ENCODE data around the gene EME1. TPM values are rescaled to one million over a fixed set of nuclear protein-coding genes. Genes with fewer than 3 reads are reported as not detected.
"Not testable (repeated sequence)": the region's sequence is repeated elsewhere in the genome, so short reads cannot be mapped to it uniquely, and the experiment has no call there.

The EME1 gene
- total and polyA plus RNA-seq, 12 donors, result 0.18 to 5.2 (median 0.67) TPM

DNA sequence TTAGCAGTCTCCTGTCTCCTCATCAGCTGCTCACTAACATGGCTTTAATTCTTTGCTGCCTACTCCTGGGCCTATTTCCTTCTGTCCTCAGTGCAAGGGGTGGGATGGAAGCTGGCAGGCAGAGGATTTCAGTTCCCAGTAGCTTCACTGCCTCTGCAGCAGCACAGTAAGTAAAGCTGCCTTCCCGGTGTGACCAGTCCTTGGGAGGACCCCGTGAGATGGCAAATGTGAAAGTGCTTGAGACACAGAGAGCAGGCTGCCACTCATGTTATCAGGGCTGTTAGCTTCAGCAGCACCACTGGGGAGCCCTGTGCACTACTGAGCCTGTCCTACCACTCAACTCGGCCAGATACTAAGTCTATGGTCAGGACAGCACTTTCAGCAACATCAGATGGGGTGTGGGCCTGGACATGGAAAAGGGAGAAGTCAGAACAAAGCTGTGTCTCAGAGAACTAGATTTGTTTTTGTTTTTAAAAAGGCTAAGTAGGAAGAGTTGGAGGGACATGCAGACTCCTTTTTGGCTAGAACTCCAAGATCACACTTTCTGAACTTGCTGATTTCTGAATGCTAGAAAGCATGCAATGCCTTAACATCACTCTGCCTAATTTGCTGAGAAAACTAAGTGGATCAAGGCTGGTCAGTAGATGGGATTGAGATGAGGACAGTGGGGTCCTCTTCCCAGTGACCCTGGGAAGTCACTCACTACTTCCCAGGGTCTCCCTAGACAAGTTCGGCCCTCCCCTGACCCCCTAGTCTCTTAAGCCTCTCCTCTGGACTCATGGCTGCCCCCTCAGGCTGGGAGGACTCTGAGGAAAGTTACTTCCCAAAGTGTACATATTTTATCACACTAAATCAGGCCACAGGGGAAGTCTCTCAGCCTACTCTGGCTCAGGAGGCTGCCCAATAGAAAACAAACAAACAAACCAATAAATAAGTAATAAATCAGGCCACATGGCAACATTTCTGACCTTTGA is 54.1 kb downstream of the EME1 start:
- Histone ChIP-seq H3K36me3 (replicated peaks in 1 of 2) (peaks cover 0 to 2% of the 10 kb centered on the region in 2 donors), H3K27me3 (no peaks in the 10 kb centered on the region), H3K27ac (peak overlapping the region; percentile 44 to 89 (median 75)), H3K4me3 (peak overlapping the region; percentile 55 to 79 (median 67)), H3K4me1 (replicated peaks in 1 of 2) (peaks cover 31 to 47% of the 10 kb centered on the region in 2 donors), H3K9me3 (replicated peaks in 1 of 3) (no peaks in the 10 kb centered on the region)
- TF ChIP-seq POLR2A (IDR thresholded peaks at IDR 0.05) (peak in 1 of 2 donors; percentile 27), CTCF (IDR thresholded peaks at IDR 0.05) (peak in 2 of 6 experiments; percentile 18)
- 0 to 20% (median 13%) methylated on average over 1 to 4 of the region's 4 CpGs for WGBS, 4 donors
- intact Hi-C loops (cut with DNase I), result no loop called here
- DNase-seq, result peak in 5 of 7 donors; percentile 42 to 57 (median 49)

GRCh38 chr17:50428126-50428525 is 55.1 kb downstream of the EME1 start:
- intact Hi-C loops (cut with DNase I); H3K36me3 ChIP-seq (replicated peaks in 1 of 2); H3K27me3 ChIP-seq; H3K9me3 ChIP-seq (replicated peaks in 1 of 3); DNase-seq: not testable (repeated sequence)
- H3K4me3 ChIP-seq, result peak overlapping the region in 1 of 4 donors; percentile 79
- H3K4me1 ChIP-seq (replicated peaks in 1 of 2), result peaks cover 31 to 47% of the 10 kb centered on the region in 2 donors
- peak overlapping the region; percentile 44 to 89 (median 75) for H3K27ac ChIP-seq
- 72 to 83% (median 78%) methylated on average over 6 of the region's 6 CpGs for WGBS, 4 donors

DNA sequence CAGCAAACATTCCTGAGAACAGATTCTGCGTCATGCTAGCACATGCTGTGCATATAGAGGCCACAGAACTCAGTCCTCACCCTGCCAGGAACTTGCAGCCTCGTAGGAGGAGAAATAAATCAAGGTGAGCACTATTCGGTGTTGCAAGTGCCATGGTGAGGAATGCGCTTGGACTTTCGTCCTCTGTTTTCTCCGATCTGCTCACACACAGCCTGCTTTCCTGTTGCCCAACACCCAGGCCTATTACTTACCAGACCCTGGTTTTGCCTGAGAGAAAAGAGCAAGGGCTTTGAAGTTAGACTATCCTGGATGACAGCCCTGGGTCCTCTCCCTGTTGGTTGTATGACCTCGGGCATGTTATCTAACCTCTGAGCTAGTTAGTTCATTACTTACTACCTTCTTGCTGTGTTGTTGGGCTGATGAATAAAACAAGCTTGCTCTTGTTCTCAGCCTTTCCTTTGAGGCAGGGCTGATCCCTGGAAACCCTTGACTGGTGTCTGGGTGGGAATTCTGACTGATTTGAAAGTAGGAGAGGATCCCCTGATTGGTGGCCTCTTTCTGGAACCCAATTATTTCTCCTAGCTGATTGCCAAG is 55.9 kb downstream of the EME1 start:
- Histone ChIP-seq H3K4me3 (peak overlapping the region in 1 of 4 donors; percentile 79), H3K9me3 (replicated peaks in 1 of 3) (no peaks in the 10 kb centered on the region), H3K27me3 (no peaks in the 10 kb centered on the region), H3K4me1 (replicated peaks in 1 of 2) (peaks cover 31 to 47% of the 10 kb centered on the region in 2 donors), H3K36me3 (replicated peaks in 1 of 2) (peaks cover 0 to 2% of the 10 kb centered on the region in 2 donors), H3K27ac (peak overlapping the region in 4 of 5 donors; percentile 50 to 88 (median 76))
- TF ChIP-seq POLR2A (IDR thresholded peaks at IDR 0.05) (no peak), CTCF (IDR thresholded peaks at IDR 0.05) (no peak)
- intact Hi-C loops (cut with DNase I), result no loop called here
- 38 to 62% (median 49%) methylated on average over 7 of the region's 7 CpGs for WGBS, 4 donors
- peak; percentile 32 to 85 (median 77) for DNase-seq

GRCh38 chr17:50429793-50430192 is 56.8 kb downstream of the EME1 start:
- Histone ChIP-seq H3K4me3 (peak overlapping the region in 1 of 4 donors; percentile 2), H3K9me3 (replicated peaks in 1 of 3) (no peaks in the 10 kb centered on the region), H3K27ac (peak overlapping the region in 3 of 5 donors; percentile 75 to 88 (median 76)), H3K27me3 (no peaks in the 10 kb centered on the region), H3K4me1 (replicated peaks in 1 of 2) (peaks cover 31 to 48% of the 10 kb centered on the region in 2 donors), H3K36me3 (replicated peaks in 1 of 2) (peaks cover 0 to 2% of the 10 kb centered on the region in 2 donors)
- TF ChIP-seq CTCF (IDR thresholded peaks at IDR 0.05), result no peak
- no peak for TF ChIP-seq POLR2A (IDR thresholded peaks at IDR 0.05)
- DNase-seq, result peak in 1 of 7 donors; percentile 10
- 93 to 97% (median 94%) methylated on average over 4 of the region's 4 CpGs for WGBS, 4 donors
- intact Hi-C loops (cut with DNase I), result no loop called here

Small RNA genes within 50 kb of the gene (small RNA-seq; reads per million reads assigned to genes)
- 0 reads per million in 2 donors for gene RF00019

Other genes starting within 250 kb of the EME1 start
- gene SAMD14, start 243.1 kb upstream of the EME1 start, total RNA-seq, result 10 to 100 TPM in 1 of 9 donors, 1 to 10 TPM in 8; 1.3 to 12.6 (median 3.7) TPM
- 10 to 100 TPM in 1 of 3 donors, 1 to 10 TPM in 2; 1.1 to 11.0 (median 3.0) TPM for gene SAMD14, start 243.1 kb upstream of the EME1 start, polyA plus RNA-seq
- 10 to 100 TPM; 23.1 to 87.0 (median 52.7) TPM for gene PPP1R9B, start 222.6 kb upstream of the EME1 start, total RNA-seq
- 100 to 1,000 TPM in 1 of 3 donors, 10 to 100 TPM in 2; 21.8 to 128 (median 27.2) TPM for gene PPP1R9B, start 222.6 kb upstream of the EME1 start, polyA plus RNA-seq
- 1 to 10 TPM in 3 of 9 donors, under 1 TPM in 3, not detected in 3; 0.28 to 3.0 (median 0.95) TPM for gene SGCA, start 207.2 kb upstream of the EME1 start, total RNA-seq
- gene SGCA, start 207.2 kb upstream of the EME1 start, polyA plus RNA-seq, result 1 to 10 TPM in 2 of 3 donors, not detected in 1; 5.2 to 5.5 TPM
- 100 to 1,000 TPM in 5 of 9 donors, 10 to 100 TPM in 4; 50.2 to 263 (median 134) TPM for gene COL1A1, start 171.6 kb upstream of the EME1 start, total RNA-seq
- 100 to 1,000 TPM in 1 of 3 donors, 10 to 100 TPM in 2; 39.6 to 101 (median 40.1) TPM for gene COL1A1, start 171.6 kb upstream of the EME1 start, polyA plus RNA-seq
- gene TMEM92, start 98.8 kb upstream of the EME1 start, total RNA-seq, result under 1 TPM in 1 of 9 donors, not detected in 8; 0.06 TPM
- under 1 TPM in 1 of 3 donors, not detected in 2; 0.13 TPM for gene TMEM92, start 98.8 kb upstream of the EME1 start, polyA plus RNA-seq
- 10 to 100 TPM; 14.7 to 40.3 (median 31.9) TPM for gene XYLT2, start 27.1 kb upstream of the EME1 start, total RNA-seq
- 10 to 100 TPM in 2 of 3 donors, 1 to 10 TPM in 1; 4.6 to 29.8 (median 16.2) TPM for gene XYLT2, start 27.1 kb upstream of the EME1 start, polyA plus RNA-seq
- gene MRPL27, start within 50 bp of the EME1 start, total RNA-seq, result 100 to 1,000 TPM in 3 of 9 donors, 10 to 100 TPM in 6; 75.0 to 159 (median 93.4) TPM
- gene MRPL27, start within 50 bp of the EME1 start, polyA plus RNA-seq, result 100 to 1,000 TPM in 2 of 3 donors, 10 to 100 TPM in 1; 96.4 to 287 (median 159) TPM
- 100 to 1,000 TPM in 7 of 9 donors, 10 to 100 TPM in 2; 88.6 to 337 (median 109) TPM for gene LRRC59, start 24.3 kb downstream of the EME1 start, total RNA-seq
- 100 to 1,000 TPM in 1 of 3 donors, 10 to 100 TPM in 2; 38.0 to 305 (median 49.3) TPM for gene LRRC59, start 24.3 kb downstream of the EME1 start, polyA plus RNA-seq
- 100 to 1,000 TPM in 8 of 9 donors, 10 to 100 TPM in 1; 92.1 to 434 (median 192) TPM for gene ACSF2, start 53.0 kb downstream of the EME1 start, total RNA-seq
- gene ACSF2, start 53.0 kb downstream of the EME1 start, polyA plus RNA-seq, result 100 to 1,000 TPM in 2 of 3 donors, 10 to 100 TPM in 1; 92.5 to 306 (median 253) TPM
- gene CHAD, start 95.7 kb downstream of the EME1 start, total RNA-seq, result 10 to 100 TPM in 2 of 9 donors, 1 to 10 TPM in 7; 1.7 to 26.6 (median 5.7) TPM
- 10 to 100 TPM in 2 of 3 donors, 1 to 10 TPM in 1; 7.2 to 11.1 (median 10.9) TPM for gene CHAD, start 95.7 kb downstream of the EME1 start, polyA plus RNA-seq
- 10 to 100 TPM; 28.4 to 77.3 (median 51.7) TPM for gene RSAD1, start 105.6 kb downstream of the EME1 start, total RNA-seq
- 10 to 100 TPM; 31.6 to 69.0 (median 60.5) TPM for gene RSAD1, start 105.6 kb downstream of the EME1 start, polyA plus RNA-seq
- 1 to 10 TPM in 7 of 9 donors, under 1 TPM in 1, not detected in 1; 0.12 to 8.9 (median 2.3) TPM for gene MYCBPAP, start 135.2 kb downstream of the EME1 start, total RNA-seq
- gene MYCBPAP, start 135.2 kb downstream of the EME1 start, polyA plus RNA-seq, result 1 to 10 TPM in 2 of 3 donors, under 1 TPM in 1; 0.27 to 4.4 (median 2.2) TPM
- gene EPN3, start 159.5 kb downstream of the EME1 start, total RNA-seq, result 10 to 100 TPM in 7 of 9 donors, 1 to 10 TPM in 2; 1.7 to 96.1 (median 36.0) TPM
- 10 to 100 TPM in 2 of 3 donors, 1 to 10 TPM in 1; 1.2 to 32.3 (median 10.5) TPM for gene EPN3, start 159.5 kb downstream of the EME1 start, polyA plus RNA-seq
- 100 to 1,000 TPM in 7 of 9 donors, 10 to 100 TPM in 2; 52.1 to 205 (median 151) TPM for gene SPATA20, start 173.9 kb downstream of the EME1 start, total RNA-seq
- 100 to 1,000 TPM in 2 of 3 donors, 10 to 100 TPM in 1; 12.7 to 246 (median 150) TPM for gene SPATA20, start 173.9 kb downstream of the EME1 start, polyA plus RNA-seq
- 1 to 10 TPM in 1 of 9 donors, under 1 TPM in 7, not detected in 1; 0.06 to 2.6 (median 0.20) TPM for gene CACNA1G, start 187.5 kb downstream of the EME1 start, total RNA-seq
- gene CACNA1G, start 187.5 kb downstream of the EME1 start, polyA plus RNA-seq, result under 1 TPM; 0.05 to 0.24 (median 0.07) TPM